ENCODE data around the gene C17orf113. TPM values are rescaled to one million over a fixed set of nuclear protein-coding genes. Genes with fewer than 3 reads are reported as not detected.

C17orf113 gene
- total RNA-seq, 4 donors from 2014 or later: 0.60 to 2.3 (median 1.4) TPM

GRCh38 chr17:42061646-42062487 lies 11.5 kb upstream of the C17orf113 start:
- H3K9me3 ChIP-seq: no peaks in the 10 kb centered on the region
- no peak overlapping the region for H3K4me3 ChIP-seq
- DNase-seq (ENCODE audit: low spot score in 2 of 2): no peak
- no peaks in the 10 kb centered on the region for H3K36me3 ChIP-seq
- WGBS: 73% methylated on average over 5 of the region's 5 CpGs
- H3K4me1 ChIP-seq: no peaks in the 10 kb centered on the region
- TF ChIP-seq POLR2A (IDR thresholded peaks at IDR 0.05): no peak
- no peaks in the 10 kb centered on the region for H3K27me3 ChIP-seq
- no peak overlapping the region for H3K27ac ChIP-seq

- no peak for TF ChIP-seq POLR2AphosphoS5 (IDR thresholded peaks at IDR 0.05)
- no peak for TF ChIP-seq POLR2A (IDR thresholded peaks at IDR 0.05)
- no peak for TF ChIP-seq CTCF (IDR thresholded peaks at IDR 0.05)
- TF ChIP-seq EP300 (IDR thresholded peaks at IDR 0.05): no peak
- H3K27me3 ChIP-seq: no peaks in the 10 kb centered on the region
- DNase-seq (ENCODE audit: low spot score in 2 of 2): no peak
- H3K27ac ChIP-seq: no peak overlapping the region
- no peaks in the 10 kb centered on the region for H3K9me3 ChIP-seq
- no peak overlapping the region for H3K4me3 ChIP-seq
- H3K36me3 ChIP-seq: no peaks in the 10 kb centered on the region
- H3K4me1 ChIP-seq: no peaks in the 10 kb centered on the region
- WGBS: 88% methylated on average over 4 of the region's 4 CpGs
Measured at GRCh38 chr17:42060231-42060630, 9.8 kb upstream of the C17orf113 start.

GRCh38 chr17:42059815-42060214 lies 9.4 kb upstream of the C17orf113 start:
- TF ChIP-seq POLR2A (IDR thresholded peaks at IDR 0.05) (no peak), POLR2AphosphoS5 (IDR thresholded peaks at IDR 0.05) (no peak), EP300 (IDR thresholded peaks at IDR 0.05) (no peak), CTCF (IDR thresholded peaks at IDR 0.05) (no peak)
- Histone ChIP-seq H3K4me1 (no peaks in the 10 kb centered on the region), H3K9me3 (no peaks in the 10 kb centered on the region), H3K27me3 (peaks cover 3% of the 10 kb centered on the region), H3K36me3 (no peaks in the 10 kb centered on the region), H3K27ac (no peak overlapping the region), H3K4me3 (no peak overlapping the region)
- no peak for DNase-seq (ENCODE audit: low spot score in 2 of 2)
- 67% methylated on average over 4 of the region's 4 CpGs for WGBS

GRCh38 chr17:42058063-42058462 lies 7.7 kb upstream of the C17orf113 start:
- no peak for DNase-seq (ENCODE audit: low spot score in 2 of 2)
- Histone ChIP-seq H3K9me3 (no peaks in the 10 kb centered on the region), H3K4me1 (no peaks in the 10 kb centered on the region), H3K4me3 (no peak overlapping the region), H3K36me3 (no peaks in the 10 kb centered on the region), H3K27ac (no peak overlapping the region), H3K27me3 (peaks cover 19% of the 10 kb centered on the region)
- WGBS: no CpG with 5 or more reads among the region's 7 CpGs
- TF ChIP-seq CTCF (IDR thresholded peaks at IDR 0.05): no peak
- no peak for TF ChIP-seq POLR2A (IDR thresholded peaks at IDR 0.05)
- TF ChIP-seq POLR2AphosphoS5 (IDR thresholded peaks at IDR 0.05): no peak
- TF ChIP-seq EP300 (IDR thresholded peaks at IDR 0.05): no peak

GRCh38 chr17:42056635-42057034 lies 6.2 kb upstream of the C17orf113 start:
- TF ChIP-seq POLR2A (IDR thresholded peaks at IDR 0.05) (no peak), EP300 (IDR thresholded peaks at IDR 0.05) (no peak), CTCF (IDR thresholded peaks at IDR 0.05) (no peak), POLR2AphosphoS5 (IDR thresholded peaks at IDR 0.05) (no peak)
- WGBS: 79% methylated on average over 3 of the region's 3 CpGs
- H3K27me3 ChIP-seq: peaks cover 23% of the 10 kb centered on the region
- H3K4me3 ChIP-seq: no peak overlapping the region
- H3K27ac ChIP-seq: no peak overlapping the region
- no peaks in the 10 kb centered on the region for H3K4me1 ChIP-seq
- H3K36me3 ChIP-seq: no peaks in the 10 kb centered on the region
- no peak for DNase-seq (ENCODE audit: low spot score in 2 of 2)
- no peaks in the 10 kb centered on the region for H3K9me3 ChIP-seq

Measured in suprapubic skin (tissue), 4 donors.